WERI-Rb-1 (cell line): ENCODE measurements around the gene CRELD1.

Experiments used
- DNase-seq: peaks from one replicate; pipeline ENCODE4 v3.0.0-alpha.2; 2020
- H3K27ac ChIP-seq: fragments of 250-450 bp; sonication (Bioruptor Pico); 2 replicates; pipeline ENCODE4 v1.5.1; 2020; ENCODE audit warnings: mild to moderate bottlenecking, moderate library complexity
- H3K27me3 ChIP-seq: fragments of 250-450 bp; sonication (Bioruptor Pico); 2 replicates; pipeline ENCODE4 v1.5.1; 2021; ENCODE audit warnings: mild to moderate bottlenecking, low read depth, moderate library complexity; ENCODE audit not compliant: insufficient read depth, severe bottlenecking
- H3K36me3 ChIP-seq: fragments of 250-450 bp; sonication (Bioruptor Pico); 2 replicates; pipeline ENCODE4 v1.5.1; 2020; ENCODE audit warnings: mild to moderate bottlenecking, moderate library complexity
- H3K4me3 ChIP-seq: 2 replicates; pipeline ENCODE4 v1.5.1; 2011; ENCODE audit warnings: low read depth, mild to moderate bottlenecking, control low read depth, low read length
- H3K9me3 ChIP-seq: fragments of 250-450 bp; sonication (Bioruptor Pico); 2 replicates; pipeline ENCODE4 v1.5.1; 2021; ENCODE audit warnings: mild to moderate bottlenecking, moderate library complexity; ENCODE audit not compliant: severe bottlenecking
- CTCF ChIP-seq: IDR thresholded peaks from 2 replicates; pipeline ENCODE4 v1.5.1; 2011; ENCODE audit warnings: low read depth, mild to moderate bottlenecking, control low read depth, inconsistent platforms, low read length

Gene CRELD1

GRCh38 chr3:9914559-9915253 lies 18.9 kb upstream of the CRELD1 start:
- no peak for TF ChIP-seq CTCF
- H3K36me3 ChIP-seq, result no peaks in the 10 kb centered on the region
- no peaks in the 10 kb centered on the region for H3K27me3 ChIP-seq
- peak overlapping the region; percentile 63 for H3K4me3 ChIP-seq
- peaks cover 5% of the 10 kb centered on the region for H3K9me3 ChIP-seq
- DNase-seq, result peak; percentile 79
- peak overlapping the region; percentile 95 for H3K27ac ChIP-seq

DNA sequence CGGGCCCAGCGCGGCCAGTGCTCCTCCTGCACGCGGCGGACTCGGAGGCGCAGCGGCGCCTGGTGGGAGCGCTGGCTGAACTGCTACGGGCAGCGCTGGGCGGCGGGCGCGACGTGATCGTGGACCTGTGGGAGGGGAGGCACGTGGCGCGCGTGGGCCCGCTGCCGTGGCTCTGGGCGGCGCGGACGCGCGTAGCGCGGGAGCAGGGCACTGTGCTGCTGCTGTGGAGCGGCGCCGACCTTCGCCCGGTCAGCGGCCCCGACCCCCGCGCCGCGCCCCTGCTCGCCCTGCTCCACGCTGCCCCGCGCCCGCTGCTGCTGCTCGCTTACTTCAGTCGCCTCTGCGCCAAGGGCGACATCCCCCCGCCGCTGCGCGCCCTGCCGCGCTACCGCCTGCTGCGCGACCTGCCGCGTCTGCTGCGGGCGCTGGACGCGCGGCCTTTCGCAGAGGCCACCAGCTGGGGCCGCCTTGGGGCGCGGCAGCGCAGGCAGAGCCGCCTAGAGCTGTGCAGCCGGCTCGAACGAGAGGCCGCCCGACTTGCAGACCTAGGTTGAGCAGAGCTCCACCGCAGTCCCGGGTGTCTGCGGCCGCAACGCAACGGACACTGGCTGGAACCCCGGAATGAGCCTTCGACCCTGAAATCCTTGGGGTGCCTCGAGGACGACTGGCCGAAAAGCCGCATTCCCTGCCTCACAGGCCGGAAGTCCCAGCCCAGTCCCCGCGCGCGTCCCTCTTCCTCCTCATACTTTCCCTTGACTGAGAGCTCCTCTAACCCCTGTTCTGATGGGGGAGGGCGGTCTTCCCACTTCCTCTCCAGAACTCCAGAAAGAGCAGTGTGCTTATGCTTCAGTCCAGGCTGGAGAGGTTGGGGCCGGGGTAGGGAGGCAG lies 18.1 kb upstream of the CRELD1 start:
- Histone ChIP-seq H3K27ac (peak overlapping the region; percentile 95), H3K4me3 (peak overlapping the region; percentile 63)
- peak; percentile 65 for DNase-seq

DNA sequence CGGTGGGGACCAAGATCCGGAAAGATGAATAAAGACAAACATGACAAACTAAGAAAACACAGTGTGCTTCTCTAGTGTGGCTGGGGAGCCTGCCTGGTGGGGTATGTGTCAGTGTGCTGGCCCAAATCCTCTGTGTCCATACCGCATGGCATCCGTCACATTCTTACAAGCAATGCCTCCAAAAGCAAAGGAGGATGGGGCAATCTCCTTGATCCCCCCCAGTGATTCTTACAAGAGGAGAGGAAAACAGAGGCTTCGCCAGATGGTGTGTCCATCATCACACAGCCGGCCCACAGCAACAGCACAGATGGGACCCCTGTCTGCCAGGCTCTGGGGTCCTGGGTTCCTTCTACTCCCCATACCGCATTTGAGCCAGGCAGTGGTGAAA lies 17.3 kb upstream of the CRELD1 start:
- Histone ChIP-seq H3K4me3 (peak overlapping the region; percentile 63), H3K27ac (peak overlapping the region; percentile 95), H3K27me3 (no peaks in the 10 kb centered on the region), H3K36me3 (no peaks in the 10 kb centered on the region), H3K9me3 (peaks cover 5% of the 10 kb centered on the region)
- no peak for TF ChIP-seq CTCF
- peak; percentile 53 for DNase-seq

More for the DNA sequence above, 18.1 kb upstream of the CRELD1 start:
- Histone ChIP-seq H3K27me3 (no peaks in the 10 kb centered on the region), H3K36me3 (no peaks in the 10 kb centered on the region), H3K9me3 (peaks cover 5% of the 10 kb centered on the region)
- peak; percentile 42 for TF ChIP-seq CTCF

- Histone ChIP-seq H3K27ac (peak within 1 kb of the TSS; percentile 95), H3K36me3 (no peaks in the 10 kb centered on the region), H3K9me3 (peaks cover 3% of the 10 kb centered on the region), H3K4me3 (peak within 1 kb of the TSS; percentile 63), H3K27me3 (no peaks in the 10 kb centered on the region)
- DNase-seq, result peak; percentile 92
- no peak for TF ChIP-seq CTCF
Measured at GRCh38 chr3:9916734-9917680, 16.6 kb upstream of the CRELD1 start, which contains the start of gene IL17RC. TSS of gene IL17RC (plus strand) at chr3:9917098. CDS start at chr3:9917316, 218 bp downstream.

GRCh38 chr3:9917820-9918219 lies 15.8 kb upstream of the CRELD1 start:
- H3K27me3 ChIP-seq, result no peaks in the 10 kb centered on the region
- no peaks in the 10 kb centered on the region for H3K36me3 ChIP-seq
- H3K9me3 ChIP-seq, result no peaks in the 10 kb centered on the region
- H3K4me3 ChIP-seq, result no peak overlapping the region
- DNase-seq, result no peak
- H3K27ac ChIP-seq, result no peak overlapping the region
- no peak for TF ChIP-seq CTCF
